ENCODE measurements around the gene ATP2A1.
"Not testable (repeated sequence)": the region's sequence is repeated elsewhere in the genome, so short reads cannot be mapped to it uniquely, and the experiment has no call there.

The ATP2A1 gene

GRCh38 chr16:28879261-28879840, 1.1 kb downstream of the ATP2A1 start:
- no peak for DNase-seq
- Histone ChIP-seq H3K9ac (ENCODE audit: low read length) (peak overlapping the region; percentile 68; the same call in 1 of the 2 replicates), H3K27ac (ENCODE audit: low read length) (no peak overlapping the region), H2AFZ (ENCODE audit: low read length) (peak overlapping the region; percentile 99), H3K79me2 (ENCODE audit: low read length) (no peaks in the 10 kb centered on the region), H3F3A (ENCODE audit: insufficient read depth, low read length) (no peaks in the 10 kb centered on the region), H3K27me3 (replicated peaks; ENCODE audit: insufficient read depth, low read length) (no peaks in the 10 kb centered on the region), H3K4me1 (ENCODE audit: low read length) (peaks cover 6% of the 10 kb centered on the region; the same call in 1 of the 2 replicates), H3K9me2 (replicated peaks; ENCODE audit: insufficient read depth, low read length) (no peaks in the 10 kb centered on the region), H3K9me3 (replicated peaks; ENCODE audit: insufficient read depth, low read length) (no peaks in the 10 kb centered on the region), H3K4me2 (ENCODE audit: low read depth, low read length) (peak overlapping the region; percentile 95), H4K20me1 (ENCODE audit: insufficient read depth, low read length) (no peaks in the 10 kb centered on the region), H3K4me3 (ENCODE audit: low read length) (peak overlapping the region; percentile 87), H3K36me3 (replicated peaks; ENCODE audit: insufficient read depth, low read length) (no peaks in the 10 kb centered on the region)
- TF ChIP-seq EZH2phosphoT487 (IDR thresholded peaks at IDR 0.05; ENCODE audit: low read length), result no peak
- no peak for TF ChIP-seq EZH2 (optimal IDR thresholded peaks at IDR 0.05; ENCODE audit: low read depth, low read length)
- TF ChIP-seq CTCF (IDR thresholded peaks at IDR 0.05; ENCODE audit: low read length), result no peak

DNA sequence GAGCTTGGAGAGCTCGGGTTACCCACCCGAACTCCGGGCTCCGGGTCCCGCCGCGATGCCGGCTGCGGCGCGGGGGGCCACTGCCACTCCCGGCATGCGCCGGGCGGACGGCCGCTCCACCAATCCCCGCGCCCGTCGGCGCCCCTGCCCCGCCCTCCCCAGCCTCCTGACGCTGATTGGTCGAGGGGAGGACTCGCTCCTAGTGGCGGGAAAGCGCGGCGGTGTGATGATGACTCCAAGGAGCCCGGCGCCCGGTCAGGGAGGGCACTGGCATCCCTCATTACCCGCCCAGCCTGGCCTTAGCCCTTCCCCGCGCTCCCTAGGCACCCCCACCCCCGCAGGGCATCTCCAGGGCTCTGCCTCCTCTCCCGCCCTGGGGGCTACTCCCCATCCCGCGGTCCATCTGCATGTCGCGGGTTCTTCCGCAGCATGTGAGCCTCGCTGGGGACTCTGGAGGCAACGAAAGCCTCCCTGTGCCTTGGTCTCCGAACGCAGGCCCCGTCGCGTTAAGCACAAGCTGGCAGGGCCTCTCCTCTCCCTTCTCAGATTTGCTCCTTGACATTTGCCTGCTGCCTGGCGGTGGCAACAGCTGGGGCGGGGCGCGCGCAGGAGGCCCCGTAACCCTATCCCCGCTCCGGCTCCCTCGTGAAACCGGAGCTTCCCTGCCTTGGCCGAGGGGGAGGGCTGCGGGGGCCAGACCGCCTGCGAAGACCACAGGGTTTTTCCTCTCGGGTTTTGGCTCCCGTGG, 1.7 kb downstream of the ATP2A1 start:
- no peaks in the 10 kb centered on the region for H3F3A ChIP-seq (ENCODE audit: insufficient read depth, low read length)
- no peaks in the 10 kb centered on the region for H3K27me3 ChIP-seq (replicated peaks; ENCODE audit: insufficient read depth, low read length)
- TF ChIP-seq EZH2 (optimal IDR thresholded peaks at IDR 0.05; ENCODE audit: low read depth, low read length), result no peak
- peak; percentile 88 for DNase-seq
- no peaks in the 10 kb centered on the region for H3K9me3 ChIP-seq (replicated peaks; ENCODE audit: insufficient read depth, low read length)
- no peaks in the 10 kb centered on the region for H4K20me1 ChIP-seq (ENCODE audit: insufficient read depth, low read length)
- no peaks in the 10 kb centered on the region for H3K36me3 ChIP-seq (replicated peaks; ENCODE audit: insufficient read depth, low read length)
- H3K27ac ChIP-seq (ENCODE audit: low read length), result no peak overlapping the region
- H3K9ac ChIP-seq (ENCODE audit: low read length), result peak overlapping the region; percentile 68; the same call in 1 of the 2 replicates
- no peaks in the 10 kb centered on the region for H3K79me2 ChIP-seq (ENCODE audit: low read length)
- H2AFZ ChIP-seq (ENCODE audit: low read length), result peak overlapping the region; percentile 99
- H3K4me3 ChIP-seq (ENCODE audit: low read length), result peak overlapping the region; percentile 87
- peaks cover 6% of the 10 kb centered on the region; the same call in 1 of the 2 replicates for H3K4me1 ChIP-seq (ENCODE audit: low read length)
- H3K9me2 ChIP-seq (replicated peaks; ENCODE audit: insufficient read depth, low read length), result no peaks in the 10 kb centered on the region
- peak overlapping the region; percentile 95 for H3K4me2 ChIP-seq (ENCODE audit: low read depth, low read length)

- no peaks in the 10 kb centered on the region for H3K36me3 ChIP-seq (replicated peaks; ENCODE audit: insufficient read depth, low read length)
- peak overlapping the region; percentile 95 for H3K4me2 ChIP-seq (ENCODE audit: low read depth, low read length)
- H3F3A ChIP-seq (ENCODE audit: insufficient read depth, low read length), result no peaks in the 10 kb centered on the region
- TF ChIP-seq EZH2phosphoT487 (IDR thresholded peaks at IDR 0.05; ENCODE audit: low read length) (no peak), EZH2 (optimal IDR thresholded peaks at IDR 0.05; ENCODE audit: low read depth, low read length) (no peak), CTCF (IDR thresholded peaks at IDR 0.05; ENCODE audit: low read length) (no peak)
- H3K9ac ChIP-seq (ENCODE audit: low read length), result no peak overlapping the region
- no peak overlapping the region for H3K27ac ChIP-seq (ENCODE audit: low read length)
- no peaks in the 10 kb centered on the region for H4K20me1 ChIP-seq (ENCODE audit: insufficient read depth, low read length)
- no peaks in the 10 kb centered on the region for H3K9me3 ChIP-seq (replicated peaks; ENCODE audit: insufficient read depth, low read length)
- no peaks in the 10 kb centered on the region for H3K79me2 ChIP-seq (ENCODE audit: low read length)
- H3K9me2 ChIP-seq (replicated peaks; ENCODE audit: insufficient read depth, low read length), result no peaks in the 10 kb centered on the region
- peak overlapping the region; percentile 97 for H2AFZ ChIP-seq (ENCODE audit: low read length)
- peaks cover 6% of the 10 kb centered on the region; the same call in 1 of the 2 replicates for H3K4me1 ChIP-seq (ENCODE audit: low read length)
- H3K27me3 ChIP-seq (replicated peaks; ENCODE audit: insufficient read depth, low read length), result no peaks in the 10 kb centered on the region
- DNase-seq, result no peak
- H3K4me3 ChIP-seq (ENCODE audit: low read length), result no peak overlapping the region
Measured at GRCh38 chr16:28880589-28880915, 2.3 kb downstream of the ATP2A1 start.

GRCh38 chr16:28880955-28881354, 2.7 kb downstream of the ATP2A1 start:
- Histone ChIP-seq H3K9me3 (replicated peaks; ENCODE audit: insufficient read depth, low read length) (no peaks in the 10 kb centered on the region), H3K4me3 (ENCODE audit: low read length) (no peak overlapping the region), H3K27ac (ENCODE audit: low read length) (no peak overlapping the region), H3K79me2 (ENCODE audit: low read length) (no peaks in the 10 kb centered on the region), H3K9ac (ENCODE audit: low read length) (no peak overlapping the region), H3K4me1 (ENCODE audit: low read length) (peaks cover 6% of the 10 kb centered on the region; the same call in 1 of the 2 replicates), H4K20me1 (ENCODE audit: insufficient read depth, low read length) (no peaks in the 10 kb centered on the region), H2AFZ (ENCODE audit: low read length) (no peak overlapping the region), H3F3A (ENCODE audit: insufficient read depth, low read length) (no peaks in the 10 kb centered on the region), H3K36me3 (replicated peaks; ENCODE audit: insufficient read depth, low read length) (no peaks in the 10 kb centered on the region), H3K4me2 (ENCODE audit: low read depth, low read length) (no peak overlapping the region), H3K27me3 (replicated peaks; ENCODE audit: insufficient read depth, low read length) (no peaks in the 10 kb centered on the region), H3K9me2 (replicated peaks; ENCODE audit: insufficient read depth, low read length) (no peaks in the 10 kb centered on the region)
- no peak for DNase-seq
- no peak for TF ChIP-seq EZH2phosphoT487 (IDR thresholded peaks at IDR 0.05; ENCODE audit: low read length)
- no peak for TF ChIP-seq CTCF (IDR thresholded peaks at IDR 0.05; ENCODE audit: low read length)
- no peak for TF ChIP-seq EZH2 (optimal IDR thresholded peaks at IDR 0.05; ENCODE audit: low read depth, low read length)

DNA sequence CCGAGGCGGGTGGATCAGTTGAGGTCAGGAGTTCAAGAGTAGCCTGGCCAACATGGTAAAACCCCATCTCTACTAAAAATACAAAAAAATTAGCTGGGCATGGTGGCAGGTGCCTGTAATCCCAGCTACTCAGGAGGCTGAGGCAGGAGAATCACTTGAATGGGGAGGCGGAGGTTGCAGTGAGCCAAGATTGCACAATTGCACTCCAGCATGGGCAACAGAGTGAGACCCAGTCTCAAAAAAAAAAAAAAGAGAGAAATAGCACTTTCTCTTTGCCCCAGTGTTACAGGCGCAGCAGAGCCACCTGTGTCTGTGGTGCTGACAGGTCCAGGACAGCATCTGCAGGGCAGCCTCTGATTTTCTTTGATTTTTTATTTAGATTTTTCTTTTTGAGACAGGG, 3.3 kb downstream of the ATP2A1 start:
- not testable (repeated sequence) for H3F3A ChIP-seq (ENCODE audit: insufficient read depth, low read length); H3K4me1 ChIP-seq (ENCODE audit: low read length); H3K79me2 ChIP-seq (ENCODE audit: low read length); H3K4me3 ChIP-seq (ENCODE audit: low read length); H4K20me1 ChIP-seq (ENCODE audit: insufficient read depth, low read length); H3K27me3 ChIP-seq (replicated peaks; ENCODE audit: insufficient read depth, low read length); H3K36me3 ChIP-seq (replicated peaks; ENCODE audit: insufficient read depth, low read length); H3K27ac ChIP-seq (ENCODE audit: low read length); H3K9me2 ChIP-seq (replicated peaks; ENCODE audit: insufficient read depth, low read length); H3K9me3 ChIP-seq (replicated peaks; ENCODE audit: insufficient read depth, low read length); H3K4me2 ChIP-seq (ENCODE audit: low read depth, low read length); DNase-seq; H3K9ac ChIP-seq (ENCODE audit: low read length); H2AFZ ChIP-seq (ENCODE audit: low read length)

Measured in MM.1S (cell line).